ENCODE measurements around the gene SLC6A4.

Gene SLC6A4

GRCh38 chr17:30254150-30254549 lies 18.7 kb upstream of the SLC6A4 start:
- in situ Hi-C loops (cut with HindIII; ENCODE audit: low pct_ligation_motif_present, low sequenced_read_pairs) = no loop called here

GRCh38 chr17:30253312-30253711 lies 17.8 kb upstream of the SLC6A4 start:
- DNase-seq = no peak
- H3K36me3 ChIP-seq (replicated peaks) = peaks cover 13% of the 10 kb centered on the region
- no peaks in the 10 kb centered on the region for H3K27me3 ChIP-seq (replicated peaks)
- H3K4me3 ChIP-seq (ENCODE audit: low read depth, low read length) = no peak overlapping the region
- no peak overlapping the region for H3K27ac ChIP-seq
- no peak for TF ChIP-seq CTCF (IDR thresholded peaks at IDR 0.05; ENCODE audit: low read depth, low read length, missing control alignments)
- in situ Hi-C loops (cut with HindIII; ENCODE audit: low pct_ligation_motif_present, low sequenced_read_pairs) = no loop called here

More at GRCh38 chr17:30254150-30254549, 18.7 kb upstream of the SLC6A4 start:
- TF ChIP-seq CTCF (IDR thresholded peaks at IDR 0.05; ENCODE audit: low read depth, low read length, missing control alignments) = no peak
- Histone ChIP-seq H3K36me3 (replicated peaks) (peaks cover 7% of the 10 kb centered on the region), H3K27me3 (replicated peaks) (no peaks in the 10 kb centered on the region), H3K27ac (no peak overlapping the region), H3K4me3 (ENCODE audit: low read depth, low read length) (no peak overlapping the region)
- no peak for DNase-seq

GRCh38 chr17:30251931-30252330 lies 16.4 kb upstream of the SLC6A4 start:
- H3K36me3 ChIP-seq (replicated peaks) = peaks cover 11% of the 10 kb centered on the region
- H3K27me3 ChIP-seq (replicated peaks) = no peaks in the 10 kb centered on the region
- no peak overlapping the region for H3K27ac ChIP-seq
- H3K4me3 ChIP-seq (ENCODE audit: low read depth, low read length) = no peak overlapping the region
- DNase-seq = no peak
- in situ Hi-C loops (cut with HindIII; ENCODE audit: low pct_ligation_motif_present, low sequenced_read_pairs) = no loop called here
- TF ChIP-seq CTCF (IDR thresholded peaks at IDR 0.05; ENCODE audit: low read depth, low read length, missing control alignments) = no peak

DNA sequence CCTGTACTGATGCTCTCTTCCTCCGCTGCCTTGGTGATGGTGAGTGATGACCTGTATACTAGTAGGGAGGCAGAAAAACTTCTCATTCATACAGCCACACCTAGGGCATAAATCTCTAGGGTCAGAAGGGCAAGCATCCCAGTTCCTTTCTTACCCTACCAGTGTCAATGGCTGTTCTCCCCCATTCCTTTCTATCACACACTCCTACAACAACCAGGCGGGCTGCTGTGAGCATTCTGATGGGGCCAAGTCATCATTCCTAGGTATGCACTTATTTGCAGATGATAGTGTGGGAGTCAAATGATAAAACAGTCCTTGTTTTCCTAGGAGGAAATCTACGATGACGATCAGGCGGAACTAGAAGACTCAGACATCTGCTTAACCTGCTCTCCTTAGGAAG lies 14.0 kb upstream of the SLC6A4 start:
- Histone ChIP-seq H3K36me3 (replicated peaks) (peaks cover 7% of the 10 kb centered on the region), H3K27me3 (replicated peaks) (no peaks in the 10 kb centered on the region), H3K4me3 (ENCODE audit: low read depth, low read length) (no peak overlapping the region), H3K27ac (no peak overlapping the region)
- no peak for TF ChIP-seq CTCF (IDR thresholded peaks at IDR 0.05; ENCODE audit: low read depth, low read length, missing control alignments)
- no peak for DNase-seq
- in situ Hi-C loops (cut with HindIII; ENCODE audit: low pct_ligation_motif_present, low sequenced_read_pairs) = no loop called here

DNA sequence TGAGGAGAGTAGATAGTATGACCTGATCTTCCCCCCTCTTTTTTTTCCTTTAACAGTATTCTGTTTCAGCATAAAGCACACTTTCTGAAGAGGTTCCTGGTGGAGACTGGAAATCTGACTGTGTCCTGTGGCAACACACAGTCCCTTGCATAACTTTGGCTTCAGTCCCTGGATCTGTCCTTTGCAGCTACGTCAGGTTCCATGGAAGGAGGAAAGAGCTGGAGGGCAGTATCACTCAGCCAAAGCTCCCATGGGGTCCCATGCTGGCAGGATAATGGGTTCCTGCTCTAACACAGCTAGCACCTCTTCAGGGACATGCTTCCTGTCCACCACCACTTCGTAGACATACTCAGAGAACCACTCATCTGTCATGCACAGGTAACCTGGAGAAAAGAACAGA lies 13.3 kb upstream of the SLC6A4 start:
- Histone ChIP-seq H3K27me3 (replicated peaks) (no peaks in the 10 kb centered on the region), H3K4me3 (ENCODE audit: low read depth, low read length) (no peak overlapping the region), H3K36me3 (replicated peaks) (peaks cover 7% of the 10 kb centered on the region), H3K27ac (no peak overlapping the region)
- no peak for TF ChIP-seq CTCF (IDR thresholded peaks at IDR 0.05; ENCODE audit: low read depth, low read length, missing control alignments)
- no peak for DNase-seq
- in situ Hi-C loops (cut with HindIII; ENCODE audit: low pct_ligation_motif_present, low sequenced_read_pairs) = no loop called here

GRCh38 chr17:30246460-30246859 lies 11.0 kb upstream of the SLC6A4 start:
- no peak for TF ChIP-seq CTCF (IDR thresholded peaks at IDR 0.05; ENCODE audit: low read depth, low read length, missing control alignments)
- no peak for DNase-seq
- no peak overlapping the region for H3K4me3 ChIP-seq (ENCODE audit: low read depth, low read length)
- no peaks in the 10 kb centered on the region for H3K27me3 ChIP-seq (replicated peaks)
- H3K36me3 ChIP-seq (replicated peaks) = peaks cover 7% of the 10 kb centered on the region
- in situ Hi-C loops (cut with HindIII; ENCODE audit: low pct_ligation_motif_present, low sequenced_read_pairs) = no loop called here
- H3K27ac ChIP-seq = no peak overlapping the region
